Activated CD4-positive, alpha-beta T cell treated with anti-CD3 and anti-CD28 coated beads, Interleukin-2, Interleukin-4, amounts not matched to agents 100 ng/mL and 50 ng/mL, durations not matched to agents 16 hours and 8 hours (primary cell): ENCODE data around the gene CCL11.
A peak's percentile ranks its signal among the peaks of the same experiment; 100 is the strongest.

Experiments used
- DNase-seq: peaks from one replicate; pipeline ENCODE4 v3.0.0-alpha.2; 2020; ENCODE audit warnings: low spot score

The CCL11 gene

GRCh38 chr17:34257299-34257985, 28.1 kb upstream of the CCL11 start:
- DNase-seq = no peak

GRCh38 chr17:34257986-34258326, 27.6 kb upstream of the CCL11 start:
- DNase-seq = no peak

GRCh38 chr17:34259146-34259545, 26.4 kb upstream of the CCL11 start:
- no peak for DNase-seq

GRCh38 chr17:34260861-34261260, 24.7 kb upstream of the CCL11 start:
- no peak for DNase-seq

- DNase-seq = peak; percentile 64
Measured at GRCh38 chr17:34261568-34262337, 23.8 kb upstream of the CCL11 start.

- no peak for DNase-seq
Measured at GRCh38 chr17:34265711-34266110, 19.8 kb upstream of the CCL11 start.

GRCh38 chr17:34269969-34270368, 15.6 kb upstream of the CCL11 start, which contains the start of gene CCL7:
Gene CCL7, plus strand, starts transcription at chr17:34270221. Its CDS starts 70 bp downstream, at chr17:34270291.
- no peak for DNase-seq

GRCh38 chr17:34275881-34276280, 9.7 kb upstream of the CCL11 start:
- DNase-seq = no peak

GRCh38 chr17:34276826-34277225, 8.7 kb upstream of the CCL11 start:
- DNase-seq = no peak

- no peak for DNase-seq
Measured at GRCh38 chr17:34283571-34283970, 2.0 kb upstream of the CCL11 start.

- no peak for DNase-seq
Measured at GRCh38 chr17:34287875-34288274, 2.3 kb downstream of the CCL11 start.

- no peak for DNase-seq
Measured at GRCh38 chr17:34290586-34290985, 5.0 kb downstream of the CCL11 start.

- DNase-seq = peak; percentile 17
Measured at GRCh38 chr17:34291721-34292348, 6.3 kb downstream of the CCL11 start.

GRCh38 chr17:34299027-34299426, 13.5 kb downstream of the CCL11 start:
- DNase-seq = no peak

GRCh38 chr17:34299956-34300577, 14.5 kb downstream of the CCL11 start:
- DNase-seq = no peak

- peak; percentile 32 for DNase-seq
Measured at GRCh38 chr17:34300652-34301370, 15.3 kb downstream of the CCL11 start.

GRCh38 chr17:34301986-34302385, 16.4 kb downstream of the CCL11 start:
- no peak for DNase-seq

GRCh38 chr17:34302636-34303035, 17.1 kb downstream of the CCL11 start:
- DNase-seq = no peak

GRCh38 chr17:34303606-34304005, 18.1 kb downstream of the CCL11 start:
- no peak for DNase-seq

- no peak for DNase-seq
Measured at GRCh38 chr17:34305061-34305460, 19.5 kb downstream of the CCL11 start.

GRCh38 chr17:34305606-34306005, 20.1 kb downstream of the CCL11 start:
- DNase-seq = no peak

- no peak for DNase-seq
Measured at GRCh38 chr17:34306466-34306865, 20.9 kb downstream of the CCL11 start.
